GM23338 (cell line): Measurements from ENCODE around the gene CAMTA1. TPM values are rescaled to one million over a fixed set of nuclear protein-coding genes. Genes with fewer than 3 reads are reported as not detected.

Experiments
- ATAC-seq: fragments of 200-7000 bp; cut with Tn5 transposase; 3 replicates; pipeline ENCODE4 v1.9.1; 2020
- DNase-seq: peaks from one replicate; pipeline ENCODE4 v3.0.0-alpha.2; 2015; ENCODE audit warnings: low spot score
- H2AFZ ChIP-seq: fragments of 200-600 bp; sonication (generic); 2 replicates; pipeline ENCODE4 v1.8.0; 2016; ENCODE audit warnings: antibody characterized with exemption, mild to moderate bottlenecking, moderate library complexity
- H3F3A ChIP-seq: fragments of 200-600 bp; sonication (generic); replicated peaks from 2 replicates; pipeline ENCODE4 v1.8.0; 2017; ENCODE audit warnings: antibody characterized with exemption, mixed run types, low read depth
- H3K27ac ChIP-seq: fragments of 200-600 bp; sonication (generic); 2 replicates; pipeline ENCODE4 v1.6.1; 2016; ENCODE audit warnings: low read depth
- H3K27me3 ChIP-seq: fragments of 200-600 bp; sonication (generic); 2 replicates; pipeline ENCODE4 v1.8.0; 2016; ENCODE audit warnings: mild to moderate bottlenecking, mixed run types, moderate library complexity; ENCODE audit not compliant: insufficient read depth
- H3K36me3 ChIP-seq: fragments of 200-600 bp; sonication (generic); 2 replicates; pipeline ENCODE4 v1.8.0; 2016; ENCODE audit warnings: mild to moderate bottlenecking; ENCODE audit not compliant: insufficient read depth
- H3K4me1 ChIP-seq: fragments of 200-600 bp; sonication (generic); 2 replicates; pipeline ENCODE4 v1.8.0; 2016; ENCODE audit warnings: mild to moderate bottlenecking, moderate library complexity; ENCODE audit not compliant: insufficient read depth
- H3K4me2 ChIP-seq: fragments of 200-600 bp; sonication (generic); 2 replicates; pipeline ENCODE4 v1.7.1; 2017; ENCODE audit warnings: mixed run types
- H3K4me3 ChIP-seq: fragments of 200-600 bp; sonication (generic); 2 replicates; pipeline ENCODE4 v1.6.1; 2016; ENCODE audit warnings: mixed run types
- H3K79me2 ChIP-seq: fragments of 200-600 bp; sonication (generic); replicated peaks from 2 replicates; pipeline ENCODE4 v1.8.0; 2017; ENCODE audit warnings: mild to moderate bottlenecking; ENCODE audit not compliant: insufficient read depth
- H3K9me2 ChIP-seq: fragments of 200-600 bp; sonication (generic); 2 replicates; pipeline ENCODE4 v1.8.0; 2017; ENCODE audit not compliant: insufficient read depth
- H4K20me1 ChIP-seq: fragments of 200-600 bp; sonication (generic); replicated peaks from 2 replicates; pipeline ENCODE4 v1.8.0; 2017; ENCODE audit warnings: mild to moderate bottlenecking; ENCODE audit not compliant: insufficient read depth
- H3K27ac Mint-ChIP-seq: 2 replicates; pipeline ENCODE4 v1.8.0; 2020; ENCODE audit warnings: inconsistent platforms, mild to moderate bottlenecking, moderate library complexity, mixed read lengths
- H3K27me3 Mint-ChIP-seq: 3 replicates; pipeline ENCODE4 v1.8.0; 2022; ENCODE audit warnings: low read depth, mild to moderate bottlenecking, moderate library complexity, mixed read lengths, inconsistent platforms; ENCODE audit not compliant: insufficient read depth, poor library complexity
- H3K36me3 Mint-ChIP-seq: 3 replicates; pipeline ENCODE4 v1.8.0; 2021; ENCODE audit warnings: low read depth, mild to moderate bottlenecking, inconsistent platforms, moderate library complexity, mixed read lengths
- H3K4me1 Mint-ChIP-seq: 3 replicates; pipeline ENCODE4 v1.8.0; 2020; ENCODE audit warnings: mild to moderate bottlenecking, inconsistent platforms, mixed read lengths
- H3K4me3 Mint-ChIP-seq: 3 replicates; pipeline ENCODE4 v1.8.0; 2021; ENCODE audit warnings: moderate library complexity, mild to moderate bottlenecking, inconsistent platforms, mixed read lengths
- H3K9me3 Mint-ChIP-seq: 3 replicates; pipeline ENCODE4 v1.8.0; 2020; ENCODE audit warnings: moderate library complexity, mild to moderate bottlenecking, inconsistent platforms, mixed read lengths
- CREB1 ChIP-seq: fragments of 250-450 bp; sonication (Bioruptor Pico); IDR thresholded peaks from 2 replicates; pipeline ENCODE4 v1.5.0; 2020; ENCODE audit warnings: low read depth, mild to moderate bottlenecking, moderate library complexity
- EZH2 ChIP-seq: fragments of 200-600 bp; sonication (generic); IDR thresholded peaks from one replicate; pipeline ENCODE4 v1.8.0; 2017; ENCODE audit warnings: antibody characterized with exemption, mild to moderate bottlenecking, low read depth; ENCODE audit not compliant: unreplicated experiment
- EZH2phosphoT487 ChIP-seq: fragments of 200-600 bp; sonication (generic); IDR thresholded peaks from one replicate; pipeline ENCODE4 v1.8.1; 2018; ENCODE audit warnings: antibody characterized with exemption; ENCODE audit not compliant: unreplicated experiment
- JUNB ChIP-seq: IDR thresholded peaks from one replicate; pipeline ENCODE4 v1.6.1; 2016; ENCODE audit warnings: antibody characterized with exemption; ENCODE audit not compliant: unreplicated experiment
- NANOG ChIP-seq: IDR thresholded peaks from 2 replicates; pipeline ENCODE4 v1.6.1; 2016; ENCODE audit warnings: antibody characterized with exemption, borderline replicate concordance
- POLR2AphosphoS5 ChIP-seq: IDR thresholded peaks from 2 replicates; pipeline ENCODE4 v1.6.1; 2016; ENCODE audit warnings: antibody characterized with exemption, low read depth
- REST ChIP-seq: IDR thresholded peaks from one replicate; pipeline ENCODE4 v1.6.1; 2018; ENCODE audit warnings: antibody characterized with exemption; ENCODE audit not compliant: unreplicated experiment
- STAT1 ChIP-seq: IDR thresholded peaks from one replicate; pipeline ENCODE4 v1.6.1; 2016; ENCODE audit warnings: antibody characterized with exemption; ENCODE audit not compliant: unreplicated experiment
- ZNF114 ChIP-seq: fragments of 250-450 bp; sonication (Bioruptor Pico); IDR thresholded peaks from 2 replicates; pipeline ENCODE4 v1.5.0; 2020; ENCODE audit warnings: mild to moderate bottlenecking, moderate library complexity
- ZNF331 ChIP-seq: fragments of 250-450 bp; sonication (Bioruptor Pico); IDR thresholded peaks from 2 replicates; pipeline ENCODE4 v1.5.0; 2020; ENCODE audit warnings: low read depth, mild to moderate bottlenecking, moderate library complexity
- polyA plus RNA-seq: library from polyadenylated mRNA; unstranded; fragments of >200 nt; fragmentation: Nextera tagmentation; extraction: Ambion mirVana; gene quantifications from 2 replicates; pipeline ENCODE4 v1.2.1, GENCODE V29; 2016
- total RNA-seq: library from RNA; depleted of rRNA; stranded (reverse); fragments of >200 nt; shearing (Covaris generic); gene quantifications from 2 replicates; pipeline ENCODE4 v1.2.3, GENCODE V29; 2014
- TF ChIP-seq, protein P1 (sequence below): fragments of 250-450 bp; sonication (Bioruptor Pico); IDR thresholded peaks from 2 replicates; pipeline ENCODE4 v1.5.0; 2020; ENCODE audit warnings: mild to moderate bottlenecking, moderate library complexity
- TF ChIP-seq, protein P2 (sequence below), 2 experiments: fragments of 200-600 bp in 1 of 2; sonication (generic) in 1 of 2; conservative IDR thresholded peaks; 2 replicates each; pipeline versions ENCODE4 v1.5.1 to v1.6.1; 2016 to 2017; ENCODE audit warnings: antibody characterized with exemption in 2 of 2, low read depth in 2 of 2, mild to moderate bottlenecking in 2 of 2, moderate library complexity in 1 of 2
- TF ChIP-seq, protein P3 (sequence below): IDR thresholded peaks from 2 replicates; pipeline ENCODE4 v1.6.1; 2016; ENCODE audit warnings: antibody characterized with exemption

Gene CAMTA1
- total and polyA plus RNA-seq, 2 experiments from 2014 or later, result 115 to 519 TPM

GRCh38 chr1:7333094-7333493 lies 547.8 kb downstream of the CAMTA1 start:
- H3K79me2 ChIP-seq, result no peaks in the 10 kb centered on the region
- H3K4me3 ChIP-seq, result no peak overlapping the region
- no peak for DNase-seq
- H3K27ac Mint-ChIP-seq, result no peak overlapping the region
- H3K27ac ChIP-seq, result no peak overlapping the region
- no peak overlapping the region for H3K4me2 ChIP-seq
- peaks cover 4% of the 10 kb centered on the region; the same call in 2 of the 3 replicates for H3K9me3 Mint-ChIP-seq
- 0 out of 3 replicates have a peak, but pooled peaks cover 2% of the 10 kb centered on the region for H3K36me3 Mint-ChIP-seq
- no peaks in the 10 kb centered on the region for H3K27me3 ChIP-seq
- H3K27me3 Mint-ChIP-seq, result peaks cover 4% of the 10 kb centered on the region
- no peaks in the 10 kb centered on the region for H4K20me1 ChIP-seq
- no peak for ATAC-seq
- no peaks in the 10 kb centered on the region; the same call in 1 of the 2 replicates for H3K9me2 ChIP-seq
- no peak overlapping the region for H2AFZ ChIP-seq
- no peaks in the 10 kb centered on the region for H3K4me1 ChIP-seq
- H3K36me3 ChIP-seq, result no peaks in the 10 kb centered on the region
- peaks cover 21% of the 10 kb centered on the region for H3K4me1 Mint-ChIP-seq
- no peaks in the 10 kb centered on the region for H3F3A ChIP-seq
- no peak overlapping the region for H3K4me3 Mint-ChIP-seq
- no peak for TF ChIP-seq REST
- TF ChIP-seq POLR2AphosphoS5, result no peak
- TF ChIP-seq, protein P1, sequence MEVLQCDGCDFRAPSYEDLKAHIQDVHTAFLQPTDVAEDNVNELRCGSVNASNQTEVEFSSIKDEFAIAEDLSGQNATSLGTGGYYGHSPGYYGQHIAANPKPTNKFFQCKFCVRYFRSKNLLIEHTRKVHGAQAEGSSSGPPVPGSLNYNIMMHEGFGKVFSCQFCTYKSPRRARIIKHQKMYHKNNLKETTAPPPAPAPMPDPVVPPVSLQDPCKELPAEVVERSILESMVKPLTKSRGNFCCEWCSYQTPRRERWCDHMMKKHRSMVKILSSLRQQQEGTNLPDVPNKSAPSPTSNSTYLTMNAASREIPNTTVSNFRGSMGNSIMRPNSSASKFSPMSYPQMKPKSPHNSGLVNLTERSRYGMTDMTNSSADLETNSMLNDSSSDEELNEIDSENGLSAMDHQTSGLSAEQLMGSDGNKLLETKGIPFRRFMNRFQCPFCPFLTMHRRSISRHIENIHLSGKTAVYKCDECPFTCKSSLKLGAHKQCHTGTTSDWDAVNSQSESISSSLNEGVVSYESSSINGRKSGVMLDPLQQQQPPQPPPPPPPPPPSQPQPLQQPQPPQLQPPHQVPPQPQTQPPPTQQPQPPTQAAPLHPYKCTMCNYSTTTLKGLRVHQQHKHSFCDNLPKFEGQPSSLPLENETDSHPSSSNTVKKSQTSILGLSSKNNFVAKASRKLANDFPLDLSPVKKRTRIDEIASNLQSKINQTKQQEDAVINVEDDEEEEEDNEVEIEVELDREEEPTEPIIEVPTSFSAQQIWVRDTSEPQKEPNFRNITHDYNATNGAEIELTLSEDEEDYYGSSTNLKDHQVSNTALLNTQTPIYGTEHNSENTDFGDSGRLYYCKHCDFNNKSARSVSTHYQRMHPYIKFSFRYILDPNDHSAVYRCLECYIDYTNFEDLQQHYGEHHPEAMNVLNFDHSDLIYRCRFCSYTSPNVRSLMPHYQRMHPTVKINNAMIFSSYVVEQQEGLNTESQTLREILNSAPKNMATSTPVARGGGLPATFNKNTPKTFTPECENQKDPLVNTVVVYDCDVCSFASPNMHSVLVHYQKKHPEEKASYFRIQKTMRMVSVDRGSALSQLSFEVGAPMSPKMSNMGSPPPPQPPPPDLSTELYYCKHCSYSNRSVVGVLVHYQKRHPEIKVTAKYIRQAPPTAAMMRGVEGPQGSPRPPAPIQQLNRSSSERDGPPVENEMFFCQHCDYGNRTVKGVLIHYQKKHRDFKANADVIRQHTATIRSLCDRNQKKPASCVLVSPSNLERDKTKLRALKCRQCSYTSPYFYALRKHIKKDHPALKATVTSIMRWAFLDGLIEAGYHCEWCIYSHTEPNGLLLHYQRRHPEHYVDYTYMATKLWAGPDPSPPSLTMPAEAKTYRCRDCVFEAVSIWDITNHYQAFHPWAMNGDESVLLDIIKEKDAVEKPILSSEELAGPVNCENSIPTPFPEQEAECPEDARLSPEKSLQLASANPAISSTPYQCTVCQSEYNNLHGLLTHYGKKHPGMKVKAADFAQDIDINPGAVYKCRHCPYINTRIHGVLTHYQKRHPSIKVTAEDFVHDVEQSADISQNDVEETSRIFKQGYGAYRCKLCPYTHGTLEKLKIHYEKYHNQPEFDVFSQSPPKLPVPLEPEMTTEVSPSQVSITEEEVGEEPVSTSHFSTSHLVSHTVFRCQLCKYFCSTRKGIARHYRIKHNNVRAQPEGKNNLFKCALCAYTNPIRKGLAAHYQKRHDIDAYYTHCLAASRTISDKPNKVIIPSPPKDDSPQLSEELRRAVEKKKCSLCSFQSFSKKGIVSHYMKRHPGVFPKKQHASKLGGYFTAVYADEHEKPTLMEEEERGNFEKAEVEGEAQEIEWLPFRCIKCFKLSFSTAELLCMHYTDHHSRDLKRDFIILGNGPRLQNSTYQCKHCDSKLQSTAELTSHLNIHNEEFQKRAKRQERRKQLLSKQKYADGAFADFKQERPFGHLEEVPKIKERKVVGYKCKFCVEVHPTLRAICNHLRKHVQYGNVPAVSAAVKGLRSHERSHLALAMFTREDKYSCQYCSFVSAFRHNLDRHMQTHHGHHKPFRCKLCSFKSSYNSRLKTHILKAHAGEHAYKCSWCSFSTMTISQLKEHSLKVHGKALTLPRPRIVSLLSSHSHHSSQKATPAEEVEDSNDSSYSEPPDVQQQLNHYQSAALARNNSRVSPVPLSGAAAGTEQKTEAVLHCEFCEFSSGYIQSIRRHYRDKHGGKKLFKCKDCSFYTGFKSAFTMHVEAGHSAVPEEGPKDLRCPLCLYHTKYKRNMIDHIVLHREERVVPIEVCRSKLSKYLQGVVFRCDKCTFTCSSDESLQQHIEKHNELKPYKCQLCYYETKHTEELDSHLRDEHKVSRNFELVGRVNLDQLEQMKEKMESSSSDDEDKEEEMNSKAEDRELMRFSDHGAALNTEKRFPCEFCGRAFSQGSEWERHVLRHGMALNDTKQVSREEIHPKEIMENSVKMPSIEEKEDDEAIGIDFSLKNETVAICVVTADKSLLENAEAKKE, result no peak
- TF ChIP-seq EZH2phosphoT487, result no peak
- TF ChIP-seq ZNF114 (CRISPR knock-in tag), result no peak
- TF ChIP-seq, protein P2, sequence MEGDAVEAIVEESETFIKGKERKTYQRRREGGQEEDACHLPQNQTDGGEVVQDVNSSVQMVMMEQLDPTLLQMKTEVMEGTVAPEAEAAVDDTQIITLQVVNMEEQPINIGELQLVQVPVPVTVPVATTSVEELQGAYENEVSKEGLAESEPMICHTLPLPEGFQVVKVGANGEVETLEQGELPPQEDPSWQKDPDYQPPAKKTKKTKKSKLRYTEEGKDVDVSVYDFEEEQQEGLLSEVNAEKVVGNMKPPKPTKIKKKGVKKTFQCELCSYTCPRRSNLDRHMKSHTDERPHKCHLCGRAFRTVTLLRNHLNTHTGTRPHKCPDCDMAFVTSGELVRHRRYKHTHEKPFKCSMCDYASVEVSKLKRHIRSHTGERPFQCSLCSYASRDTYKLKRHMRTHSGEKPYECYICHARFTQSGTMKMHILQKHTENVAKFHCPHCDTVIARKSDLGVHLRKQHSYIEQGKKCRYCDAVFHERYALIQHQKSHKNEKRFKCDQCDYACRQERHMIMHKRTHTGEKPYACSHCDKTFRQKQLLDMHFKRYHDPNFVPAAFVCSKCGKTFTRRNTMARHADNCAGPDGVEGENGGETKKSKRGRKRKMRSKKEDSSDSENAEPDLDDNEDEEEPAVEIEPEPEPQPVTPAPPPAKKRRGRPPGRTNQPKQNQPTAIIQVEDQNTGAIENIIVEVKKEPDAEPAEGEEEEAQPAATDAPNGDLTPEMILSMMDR (conservative IDR thresholded peaks at IDR 0.05; ENCODE audit: low read depth in 2 of 2), result no peak
- no peak for TF ChIP-seq CREB1 (CRISPR knock-in tag)
- no peak for TF ChIP-seq EZH2
- no peak for TF ChIP-seq ZNF331
- no peak for TF ChIP-seq STAT1
- TF ChIP-seq, protein P3, sequence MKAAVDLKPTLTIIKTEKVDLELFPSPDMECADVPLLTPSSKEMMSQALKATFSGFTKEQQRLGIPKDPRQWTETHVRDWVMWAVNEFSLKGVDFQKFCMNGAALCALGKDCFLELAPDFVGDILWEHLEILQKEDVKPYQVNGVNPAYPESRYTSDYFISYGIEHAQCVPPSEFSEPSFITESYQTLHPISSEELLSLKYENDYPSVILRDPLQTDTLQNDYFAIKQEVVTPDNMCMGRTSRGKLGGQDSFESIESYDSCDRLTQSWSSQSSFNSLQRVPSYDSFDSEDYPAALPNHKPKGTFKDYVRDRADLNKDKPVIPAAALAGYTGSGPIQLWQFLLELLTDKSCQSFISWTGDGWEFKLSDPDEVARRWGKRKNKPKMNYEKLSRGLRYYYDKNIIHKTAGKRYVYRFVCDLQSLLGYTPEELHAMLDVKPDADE, result no peak
- TF ChIP-seq JUNB, result no peak
- no peak for TF ChIP-seq NANOG
